Naive thymus-derived CD4-positive, alpha-beta T cell (primary cell): ENCODE measurements around the gene AGFG1. TPM values are rescaled to one million over a fixed set of nuclear protein-coding genes. Genes with fewer than 3 reads are reported as not detected.
A peak's percentile ranks its signal among the peaks of the same experiment; 100 is the strongest.

Experiments used
- ATAC-seq: fragments of 150-1000 bp; cut with Tn5 transposase; 2 replicates; pipeline ENCODE4 v1.10.0; 2021; ENCODE audit warnings: mild to moderate bottlenecking, moderate library complexity
- CTCF ChIA-PET: fragments of 350-600 bp; sonication (Branson Sonifier 250); formaldehyde crosslinking; loops from one replicate; lab custom pipeline; 2021; ENCODE audit warnings: antibody characterized with exemption; lab: Charles Lee
- POLR2A ChIA-PET: fragments of 350-600 bp; sonication (Branson Sonifier 250); formaldehyde crosslinking; loops from one replicate; lab custom pipeline; 2021; ENCODE audit warnings: antibody characterized with exemption, inconsistent platforms; lab: Charles Lee
- DNase-seq, 9 donors: peaks; one replicate each; pipeline versions ENCODE4 v3.0.0 to v3.0.0-alpha.2; 2020 to 2022; ENCODE audit warnings: mixed read lengths in 1 of 9
- H3K27ac ChIP-seq: one replicate; pipeline ENCODE4 v1.7.0; 2013; ENCODE audit warnings: mild to moderate bottlenecking, low read depth, low read length, moderate library complexity
- H3K27me3 ChIP-seq, 2 donors: one replicate each; pipeline ENCODE4 v1.7.0; 2013; ENCODE audit warnings: low read length in 2 of 2, mild to moderate bottlenecking in 2 of 2, moderate library complexity in 2 of 2; ENCODE audit not compliant: control insufficient read depth in 2 of 2, insufficient read depth in 2 of 2
- H3K36me3 ChIP-seq, 3 experiments: 1 replicate in 2 of 3; 2 replicates in 1 of 3; pipeline ENCODE4 v1.7.0; 2013; ENCODE audit warnings: low read length in 3 of 3, mild to moderate bottlenecking in 3 of 3, moderate library complexity in 1 of 3; ENCODE audit not compliant: insufficient read depth in 3 of 3, control insufficient read depth in 2 of 3
- H3K4me1 ChIP-seq, 2 donors: one replicate each; pipeline ENCODE4 v1.7.0; 2013; ENCODE audit warnings: low read length in 2 of 2, mild to moderate bottlenecking in 2 of 2, moderate library complexity in 1 of 2; ENCODE audit not compliant: control insufficient read depth in 2 of 2, insufficient read depth in 2 of 2
- H3K4me3 ChIP-seq: 2 replicates; pipeline ENCODE4 v1.7.0; 2013; ENCODE audit warnings: mild to moderate bottlenecking, low read length
- H3K9me3 ChIP-seq, 3 experiments: 1 replicate in 2 of 3; 2 replicates in 1 of 3; pipeline ENCODE4 v1.7.0; 2013; ENCODE audit warnings: low read length in 3 of 3; ENCODE audit not compliant: control insufficient read depth in 2 of 3
- H3K27ac Mint-ChIP-seq, 9 donors: one replicate each; pipeline ENCODE4 v1.8.0; 2020 to 2022; ENCODE audit warnings: mixed read lengths in 9 of 9, mild to moderate bottlenecking in 8 of 9, moderate library complexity in 5 of 9, inconsistent platforms in 2 of 9
- H3K27me3 Mint-ChIP-seq, 5 donors: one replicate each; pipeline ENCODE4 v1.8.0; 2021 to 2022; ENCODE audit warnings: mixed read lengths in 5 of 5, mild to moderate bottlenecking in 1 of 5
- H3K36me3 Mint-ChIP-seq, 5 donors: one replicate each; pipeline ENCODE4 v1.8.0; 2020 to 2022; ENCODE audit warnings: mixed read lengths in 5 of 5, mild to moderate bottlenecking in 3 of 5, inconsistent platforms in 1 of 5
- H3K4me1 Mint-ChIP-seq, 7 donors: one replicate each; pipeline ENCODE4 v1.8.0; 2020 to 2022; ENCODE audit warnings: mixed read lengths in 7 of 7, mild to moderate bottlenecking in 3 of 7, inconsistent platforms in 1 of 7
- H3K4me3 Mint-ChIP-seq, 10 donors: one replicate each; pipeline ENCODE4 v1.8.0; 2020 to 2022; ENCODE audit warnings: mild to moderate bottlenecking in 10 of 10, mixed read lengths in 10 of 10, moderate library complexity in 6 of 10, inconsistent platforms in 2 of 10
- H3K9me3 Mint-ChIP-seq, 11 donors: one replicate each; pipeline ENCODE4 v1.8.0; 2020 to 2022; ENCODE audit warnings: mixed read lengths in 11 of 11, mild to moderate bottlenecking in 4 of 11, inconsistent platforms in 1 of 11, moderate library complexity in 1 of 11
- intact Hi-C, 2 donors: fragments of 100-400 bp; cut with micrococcal nuclease; formaldehyde crosslinking; loops; one replicate each; pipeline ENCODE4 v1.15.1; 2023
- polyA plus RNA-seq, 2 donors: library from polyadenylated mRNA; unstranded; fragments of 300-500 nt; fragmentation: Illumina TruSeq; gene quantifications; one replicate each; pipeline ENCODE4 v1.2.3, GENCODE V29; 2021
- total RNA-seq, 6 experiments: library from RNA in 5 of 6; stranded (reverse) in 5 of 6; gene quantifications; 1 replicate in 5 of 6; 2 replicates in 1 of 6; pipeline ENCODE4 v1.2.3 and lab custom pipeline; 2021 to 2026

AGFG1 gene
- total and polyA plus RNA-seq, 7 experiments from 2014 or later: 10.6 to 84.5 (median 55.4) TPM

DNA sequence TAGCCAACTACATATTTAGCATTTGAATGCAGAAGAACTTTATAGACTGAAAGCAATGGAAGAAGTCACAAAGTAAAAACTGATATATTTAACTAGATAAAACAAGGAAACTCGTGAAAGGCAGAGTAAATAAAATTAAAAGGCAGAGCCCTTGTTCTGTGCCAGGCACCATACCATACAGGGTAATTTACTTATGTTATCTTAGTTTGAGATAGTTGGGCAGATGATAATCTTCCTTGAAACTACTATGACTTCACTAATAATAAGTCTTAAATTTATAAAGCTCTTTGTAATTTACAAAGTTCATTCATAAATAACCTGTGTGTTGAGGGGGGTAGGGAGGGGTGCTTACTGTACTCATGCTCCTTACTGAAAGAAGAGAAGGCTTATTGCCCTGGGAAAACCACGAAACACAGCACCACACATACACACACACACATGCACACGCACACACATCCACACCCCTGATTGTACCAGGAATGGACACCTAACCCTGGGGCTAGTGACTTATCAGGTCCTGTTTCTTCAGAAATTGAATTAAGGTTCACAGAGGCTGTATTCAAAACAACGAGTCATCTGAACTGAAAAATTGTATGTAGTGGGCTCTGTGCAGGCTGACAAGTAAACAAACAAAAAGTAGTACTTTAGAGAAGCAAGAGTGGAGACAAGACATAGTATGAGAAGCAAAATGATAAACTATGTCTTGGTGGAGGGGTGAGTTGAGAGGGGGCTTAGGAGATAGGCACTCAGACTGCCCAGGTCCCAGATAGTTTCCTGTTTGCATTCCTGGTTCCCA, 38.1 kb downstream of the AGFG1 start:
- Mint-ChIP-seq H3K27ac (peak overlapping the region in 5 of 9 donors; percentile 3 to 74 (median 6)), H3K4me1 (peaks cover 51 to 95% (median 88%) of the 10 kb centered on the region in 7 donors), H3K4me3 (peak overlapping the region in 4 of 10 donors; percentile 5 to 35 (median 6)), H3K9me3 (peaks cover 0 to 1% (median 0%) of the 10 kb centered on the region in 11 donors), H3K36me3 (peaks cover 0 to 12% (median 0%) of the 10 kb centered on the region in 5 donors), H3K27me3 (no peaks in the 10 kb centered on the region)
- Histone ChIP-seq H3K27me3 (no peaks in the 10 kb centered on the region), H3K4me1 (peaks cover 8 to 21% of the 10 kb centered on the region in 2 donors), H3K36me3 (no peaks in the 10 kb centered on the region), H3K9me3 (no peaks in the 10 kb centered on the region), H3K27ac (no peak overlapping the region), H3K4me3 (no peak overlapping the region)
- intact Hi-C loops: loop anchor here in 1 of 2 donors (2.0 to 5.0 kb wide), 2 partner anchors 15 to 33 kb away; no protein-coding TSS in a partner anchor
- POLR2A ChIA-PET: no interaction called here
- DNase-seq (no peak), ATAC-seq (no peak)
- CTCF ChIA-PET: no interaction called here

DNA sequence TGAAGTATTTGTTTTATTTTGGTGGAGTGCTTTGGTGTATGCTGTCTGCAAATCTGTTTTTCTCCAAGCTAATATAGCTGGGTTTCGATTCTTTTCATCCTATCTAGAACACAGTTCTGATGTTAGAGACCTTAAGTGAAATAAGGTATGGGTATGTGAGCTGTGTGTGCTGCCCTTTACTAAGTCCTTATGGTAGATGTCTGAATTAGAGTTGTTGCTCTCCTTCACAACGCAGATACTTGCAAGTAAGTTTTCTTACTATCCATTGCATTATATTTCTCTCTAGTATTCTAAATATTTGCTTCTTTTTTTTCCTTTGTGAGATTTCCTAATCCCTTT, 38.6 kb downstream of the AGFG1 start:
- Histone ChIP-seq H3K27me3 (no peaks in the 10 kb centered on the region), H3K27ac (no peak overlapping the region), H3K36me3 (no peaks in the 10 kb centered on the region), H3K9me3 (no peaks in the 10 kb centered on the region), H3K4me3 (no peak overlapping the region), H3K4me1 (peaks cover 4 to 21% of the 10 kb centered on the region in 2 donors)
- Mint-ChIP-seq H3K4me3 (peak overlapping the region in 3 of 10 donors; percentile 5 to 35 (median 26)), H3K4me1 (peaks cover 52 to 95% (median 88%) of the 10 kb centered on the region in 7 donors), H3K27me3 (no peaks in the 10 kb centered on the region), H3K9me3 (peaks cover 0 to 1% (median 0%) of the 10 kb centered on the region in 11 donors), H3K27ac (peak overlapping the region in 4 of 9 donors; percentile 3 to 74 (median 5)), H3K36me3 (peaks cover 0 to 12% (median 0%) of the 10 kb centered on the region in 5 donors)
- ATAC-seq (no peak), DNase-seq (no peak)
- intact Hi-C loops: loop anchor here in 1 of 2 donors (5.0 kb wide), 1 partner anchor 33 kb away; no protein-coding TSS in a partner anchor
- CTCF ChIA-PET: no interaction called here
- POLR2A ChIA-PET: no interaction called here

DNA sequence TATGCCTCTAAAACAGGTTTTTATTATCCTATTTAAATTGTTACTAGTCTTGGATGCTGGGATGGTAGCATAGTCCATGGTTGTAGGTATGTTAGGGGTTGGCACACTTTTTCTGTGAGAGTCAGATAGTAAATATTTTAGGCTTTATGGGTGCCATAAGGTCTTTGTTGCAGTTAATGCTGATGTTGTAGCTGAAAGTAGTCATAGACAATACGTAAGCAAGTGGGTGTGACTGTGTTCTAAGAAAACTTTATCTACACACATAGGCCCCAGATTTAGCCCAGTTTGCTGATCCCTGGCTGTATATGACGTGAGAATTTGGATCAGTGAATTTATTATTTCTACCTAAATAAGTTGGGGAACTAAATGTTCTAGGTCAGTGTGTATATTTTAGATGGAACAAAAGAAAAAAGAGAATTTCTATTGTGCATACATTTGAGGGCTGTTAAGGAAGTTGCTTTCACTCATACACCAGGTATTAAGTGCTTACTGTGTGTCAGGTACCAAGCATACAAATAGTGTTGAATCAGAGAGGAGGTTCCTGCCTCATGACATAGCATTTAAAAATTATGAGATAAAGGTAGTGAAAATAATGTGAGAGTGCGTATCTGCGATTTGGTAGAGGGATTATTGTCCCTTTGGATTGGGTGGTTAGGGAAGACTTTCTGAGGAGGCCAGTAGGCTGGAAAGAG, 39.4 kb downstream of the AGFG1 start:
- CTCF ChIA-PET: no interaction called here
- Histone ChIP-seq H3K27ac (no peak overlapping the region), H3K36me3 (no peaks in the 10 kb centered on the region), H3K4me3 (no peak overlapping the region), H3K4me1 (peaks cover 4 to 15% of the 10 kb centered on the region in 2 donors), H3K27me3 (no peaks in the 10 kb centered on the region), H3K9me3 (no peaks in the 10 kb centered on the region)
- no peak for DNase-seq
- Mint-ChIP-seq H3K4me1 (peaks cover 54 to 95% (median 88%) of the 10 kb centered on the region in 7 donors), H3K9me3 (peaks cover 0 to 1% (median 0%) of the 10 kb centered on the region in 11 donors), H3K27ac (peak overlapping the region in 5 of 9 donors; percentile 3 to 59 (median 21)), H3K4me3 (peak overlapping the region in 2 of 10 donors; percentile 5 to 26), H3K36me3 (peaks cover 0 to 12% (median 0%) of the 10 kb centered on the region in 5 donors), H3K27me3 (no peaks in the 10 kb centered on the region)
- intact Hi-C loops: loop anchor here in 1 of 2 donors (5.0 kb wide), 1 partner anchor 34 kb away; no protein-coding TSS in a partner anchor
- POLR2A ChIA-PET: no interaction called here
- ATAC-seq: no peak

DNA sequence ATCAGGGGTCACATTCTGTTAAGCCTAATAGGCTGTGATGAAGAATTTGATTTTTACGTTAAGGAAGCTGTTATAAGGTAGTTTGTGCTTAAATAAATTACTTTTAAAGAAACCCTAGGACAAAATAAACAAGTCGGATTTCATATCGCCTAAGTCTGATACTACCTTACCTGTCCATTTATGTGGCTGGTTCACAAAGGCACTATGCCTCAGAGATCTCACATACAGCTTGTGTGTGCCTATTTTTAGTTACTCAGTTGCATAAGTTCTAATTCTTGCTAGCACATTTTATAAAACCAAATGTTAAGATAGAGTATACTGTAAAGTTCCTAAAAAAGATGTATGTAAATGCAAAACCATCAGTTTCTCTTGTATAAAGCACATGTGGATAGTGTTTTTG, 40.0 kb downstream of the AGFG1 start:
- H3K27ac ChIP-seq: no peak overlapping the region

DNA sequence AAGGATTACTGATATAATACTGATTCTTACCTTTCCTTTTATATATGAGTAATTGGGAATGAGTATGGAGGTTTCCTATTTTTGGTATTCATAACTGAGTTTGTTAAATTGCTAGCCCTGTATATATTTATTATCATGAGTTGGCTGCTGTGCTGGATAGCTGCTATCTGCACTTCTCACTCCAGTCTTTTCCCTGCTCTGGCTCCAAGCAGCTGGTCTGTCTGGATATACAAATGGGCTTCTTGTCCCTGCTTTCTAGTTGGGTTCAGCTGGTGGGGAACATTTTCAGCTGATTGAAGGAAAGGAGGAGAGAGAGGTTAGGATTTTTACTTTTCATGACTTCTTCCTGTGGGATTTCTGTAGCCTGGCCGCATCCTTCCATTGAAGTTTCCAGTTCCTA, 41.2 kb downstream of the AGFG1 start:
- peaks cover 0 to 6% of the 10 kb centered on the region in 2 donors for H3K4me1 ChIP-seq
- Mint-ChIP-seq H3K27ac (peak overlapping the region in 1 of 9 donors; percentile 44), H3K27me3 (no peaks in the 10 kb centered on the region), H3K9me3 (peaks cover 0 to 1% (median 0%) of the 10 kb centered on the region in 11 donors), H3K36me3 (peaks cover 0 to 12% (median 0%) of the 10 kb centered on the region in 5 donors), H3K4me1 (peaks cover 56 to 97% (median 93%) of the 10 kb centered on the region in 7 donors), H3K4me3 (peak overlapping the region in 2 of 10 donors; percentile 4 to 14)
- H3K27me3 ChIP-seq: no peaks in the 10 kb centered on the region
- POLR2A ChIA-PET: no interaction called here
- CTCF ChIA-PET: no interaction called here
- DNase-seq: no peak
- H3K9me3 ChIP-seq: no peaks in the 10 kb centered on the region
- no peaks in the 10 kb centered on the region for H3K36me3 ChIP-seq
- no peak for ATAC-seq
- H3K27ac ChIP-seq: no peak overlapping the region
- no peak overlapping the region for H3K4me3 ChIP-seq
- intact Hi-C loops: loop anchor here in 1 of 2 donors (5.0 kb wide), 1 partner anchor 36 kb away; no protein-coding TSS in a partner anchor

More for the DNA sequence above, 40.0 kb downstream of the AGFG1 start:
- no peak overlapping the region for H3K4me3 ChIP-seq
- H3K4me1 ChIP-seq: peaks cover 0 to 10% of the 10 kb centered on the region in 2 donors
- Mint-ChIP-seq H3K9me3 (peaks cover 0 to 1% (median 0%) of the 10 kb centered on the region in 11 donors), H3K27ac (peak overlapping the region in 1 of 9 donors; percentile 50), H3K36me3 (peaks cover 0 to 12% (median 0%) of the 10 kb centered on the region in 5 donors), H3K4me3 (peak overlapping the region in 2 of 10 donors; percentile 5 to 26), H3K4me1 (peaks cover 50 to 93% (median 86%) of the 10 kb centered on the region in 7 donors), H3K27me3 (no peaks in the 10 kb centered on the region)
- H3K27me3 ChIP-seq: no peaks in the 10 kb centered on the region
- ChIA-PET CTCF (no interaction called here), POLR2A (no interaction called here)
- H3K9me3 ChIP-seq: no peaks in the 10 kb centered on the region
- H3K36me3 ChIP-seq: no peaks in the 10 kb centered on the region
- intact Hi-C loops: loop anchor here in 1 of 2 donors (5.0 kb wide), 1 partner anchor 35 kb away; no protein-coding TSS in a partner anchor
- ATAC-seq: no peak
- no peak for DNase-seq

DNA sequence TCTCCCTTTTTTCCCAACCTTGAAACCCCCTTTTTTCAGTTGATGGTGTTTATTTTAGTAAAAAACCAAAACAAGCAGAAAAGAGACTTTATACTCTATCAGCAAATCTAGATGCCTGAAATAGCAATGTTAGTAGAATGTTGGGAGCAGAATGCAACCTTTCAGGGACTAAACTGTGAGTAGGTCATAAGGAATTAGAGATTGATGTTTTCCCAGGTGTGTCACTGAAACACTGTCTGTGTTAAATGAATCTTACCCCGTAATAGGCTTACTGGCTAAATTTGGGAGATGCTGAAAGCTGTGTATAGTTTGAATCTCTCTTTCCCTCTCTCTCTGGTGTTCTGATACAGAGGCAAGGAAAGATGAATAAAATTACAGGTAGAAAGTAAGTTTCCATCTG, 43.8 kb downstream of the AGFG1 start:
- intact Hi-C loops: no loop called here
- peaks cover 47 to 84% (median 81%) of the 10 kb centered on the region in 7 donors for H3K4me1 Mint-ChIP-seq
- H3K4me3 ChIP-seq: no peak overlapping the region
- ChIA-PET POLR2A (no interaction called here), CTCF (no interaction called here)
- ATAC-seq (no peak), DNase-seq (no peak)
- no peaks in the 10 kb centered on the region for H3K36me3 ChIP-seq
- peaks cover 0 to 18% (median 6%) of the 10 kb centered on the region in 5 donors for H3K36me3 Mint-ChIP-seq
- H3K27me3 ChIP-seq: no peaks in the 10 kb centered on the region
- H3K4me1 ChIP-seq: peaks cover 0 to 4% of the 10 kb centered on the region in 2 donors
- H3K9me3 Mint-ChIP-seq: peaks cover 0 to 1% (median 0%) of the 10 kb centered on the region in 11 donors
- H3K27me3 Mint-ChIP-seq: no peaks in the 10 kb centered on the region
- H3K27ac ChIP-seq: no peak overlapping the region
- no peaks in the 10 kb centered on the region for H3K9me3 ChIP-seq
- H3K4me3 Mint-ChIP-seq: peak overlapping the region in 2 of 10 donors; percentile 3 to 39
- peak overlapping the region in 3 of 9 donors; percentile 10 to 76 (median 34) for H3K27ac Mint-ChIP-seq
